ENCODE results near the gene SPG7. TPM values are rescaled to one million over a fixed set of nuclear protein-coding genes. Genes with fewer than 3 reads are reported as not detected.

Gene SPG7
- total RNA-seq, 1 experiment from 2014 or later = 141 TPM

DNA sequence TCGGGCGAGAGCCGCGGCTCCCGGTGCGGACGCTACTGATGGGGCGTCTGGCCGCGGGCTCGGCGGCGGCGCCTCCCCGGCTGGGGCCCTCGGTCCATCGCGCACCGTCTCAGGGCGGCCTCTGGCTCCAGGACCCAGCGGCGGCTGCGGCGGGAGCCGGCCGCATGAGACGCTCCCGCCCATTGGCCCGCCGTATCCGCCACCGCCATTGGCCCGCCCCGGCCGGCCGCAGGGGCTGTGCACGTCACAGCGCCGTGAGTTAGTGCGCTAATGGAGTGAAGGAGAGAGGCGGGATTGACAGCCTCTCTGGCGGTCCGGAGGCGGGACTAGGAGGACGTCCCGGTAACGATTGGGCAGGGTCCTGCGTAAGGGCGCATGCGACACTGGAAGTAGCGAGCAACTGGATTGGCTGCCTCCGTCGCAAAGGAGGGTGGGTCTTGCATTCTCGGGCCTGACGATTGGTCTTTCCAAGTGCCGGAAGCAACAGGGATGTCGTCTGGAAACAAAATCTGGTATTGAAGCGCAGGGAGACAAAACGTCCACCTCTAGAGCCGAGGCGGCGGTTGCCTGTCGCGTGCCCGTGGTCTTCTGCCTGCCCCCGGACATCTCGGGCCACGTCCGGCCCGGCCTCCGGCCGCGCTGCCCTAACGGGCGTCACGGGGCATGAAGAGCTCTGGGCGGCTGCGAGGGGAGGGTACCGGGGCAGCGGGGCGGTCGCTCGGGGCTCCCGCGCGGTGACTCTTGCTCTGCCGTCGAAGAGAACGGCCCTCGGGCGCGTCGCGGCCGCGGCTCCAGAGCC, 17.6 kb upstream of the SPG7 start, which contains the start of gene ANKRD11 (continued):
- TF ChIP-seq, protein P1, sequence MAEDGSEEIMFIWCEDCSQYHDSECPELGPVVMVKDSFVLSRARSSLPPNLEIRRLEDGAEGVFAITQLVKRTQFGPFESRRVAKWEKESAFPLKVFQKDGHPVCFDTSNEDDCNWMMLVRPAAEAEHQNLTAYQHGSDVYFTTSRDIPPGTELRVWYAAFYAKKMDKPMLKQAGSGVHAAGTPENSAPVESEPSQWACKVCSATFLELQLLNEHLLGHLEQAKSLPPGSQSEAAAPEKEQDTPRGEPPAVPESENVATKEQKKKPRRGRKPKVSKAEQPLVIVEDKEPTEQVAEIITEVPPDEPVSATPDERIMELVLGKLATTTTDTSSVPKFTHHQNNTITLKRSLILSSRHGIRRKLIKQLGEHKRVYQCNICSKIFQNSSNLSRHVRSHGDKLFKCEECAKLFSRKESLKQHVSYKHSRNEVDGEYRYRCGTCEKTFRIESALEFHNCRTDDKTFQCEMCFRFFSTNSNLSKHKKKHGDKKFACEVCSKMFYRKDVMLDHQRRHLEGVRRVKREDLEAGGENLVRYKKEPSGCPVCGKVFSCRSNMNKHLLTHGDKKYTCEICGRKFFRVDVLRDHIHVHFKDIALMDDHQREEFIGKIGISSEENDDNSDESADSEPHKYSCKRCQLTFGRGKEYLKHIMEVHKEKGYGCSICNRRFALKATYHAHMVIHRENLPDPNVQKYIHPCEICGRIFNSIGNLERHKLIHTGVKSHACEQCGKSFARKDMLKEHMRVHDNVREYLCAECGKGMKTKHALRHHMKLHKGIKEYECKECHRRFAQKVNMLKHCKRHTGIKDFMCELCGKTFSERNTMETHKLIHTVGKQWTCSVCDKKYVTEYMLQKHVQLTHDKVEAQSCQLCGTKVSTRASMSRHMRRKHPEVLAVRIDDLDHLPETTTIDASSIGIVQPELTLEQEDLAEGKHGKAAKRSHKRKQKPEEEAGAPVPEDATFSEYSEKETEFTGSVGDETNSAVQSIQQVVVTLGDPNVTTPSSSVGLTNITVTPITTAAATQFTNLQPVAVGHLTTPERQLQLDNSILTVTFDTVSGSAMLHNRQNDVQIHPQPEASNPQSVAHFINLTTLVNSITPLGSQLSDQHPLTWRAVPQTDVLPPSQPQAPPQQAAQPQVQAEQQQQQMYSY (CRISPR knock-in tag; IDR thresholded peaks at IDR 0.05) = no peak
- TF ChIP-seq, protein P2, sequence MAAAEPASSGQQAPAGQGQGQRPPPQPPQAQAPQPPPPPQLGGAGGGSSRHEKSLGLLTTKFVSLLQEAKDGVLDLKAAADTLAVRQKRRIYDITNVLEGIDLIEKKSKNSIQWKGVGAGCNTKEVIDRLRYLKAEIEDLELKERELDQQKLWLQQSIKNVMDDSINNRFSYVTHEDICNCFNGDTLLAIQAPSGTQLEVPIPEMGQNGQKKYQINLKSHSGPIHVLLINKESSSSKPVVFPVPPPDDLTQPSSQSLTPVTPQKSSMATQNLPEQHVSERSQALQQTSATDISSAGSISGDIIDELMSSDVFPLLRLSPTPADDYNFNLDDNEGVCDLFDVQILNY (CRISPR knock-in tag; IDR thresholded peaks at IDR 0.05) = peak; percentile 74; the same call in 1 of the 2 replicates
- no peak for TF ChIP-seq OVOL2 (CRISPR knock-in tag; IDR thresholded peaks at IDR 0.05; ENCODE audit: borderline replicate concordance)
- TF ChIP-seq ESRRA (CRISPR knock-in tag; IDR thresholded peaks at IDR 0.05; ENCODE audit: borderline replicate concordance) = no peak
- peak; percentile 15; the same call in 1 of the 2 replicates for TF ChIP-seq FOXP1 (CRISPR knock-in tag; IDR thresholded peaks at IDR 0.05; ENCODE audit: borderline replicate concordance)
- no peak for TF ChIP-seq HMGA2 (CRISPR knock-in tag; IDR thresholded peaks at IDR 0.05)
- TF ChIP-seq EMX1 (CRISPR knock-in tag; IDR thresholded peaks at IDR 0.05) = no peak
- TF ChIP-seq, protein P3, sequence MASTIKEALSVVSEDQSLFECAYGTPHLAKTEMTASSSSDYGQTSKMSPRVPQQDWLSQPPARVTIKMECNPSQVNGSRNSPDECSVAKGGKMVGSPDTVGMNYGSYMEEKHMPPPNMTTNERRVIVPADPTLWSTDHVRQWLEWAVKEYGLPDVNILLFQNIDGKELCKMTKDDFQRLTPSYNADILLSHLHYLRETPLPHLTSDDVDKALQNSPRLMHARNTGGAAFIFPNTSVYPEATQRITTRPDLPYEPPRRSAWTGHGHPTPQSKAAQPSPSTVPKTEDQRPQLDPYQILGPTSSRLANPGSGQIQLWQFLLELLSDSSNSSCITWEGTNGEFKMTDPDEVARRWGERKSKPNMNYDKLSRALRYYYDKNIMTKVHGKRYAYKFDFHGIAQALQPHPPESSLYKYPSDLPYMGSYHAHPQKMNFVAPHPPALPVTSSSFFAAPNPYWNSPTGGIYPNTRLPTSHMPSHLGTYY (CRISPR knock-in tag; IDR thresholded peaks at IDR 0.05) = no peak
- no peak for TF ChIP-seq TEAD4 (CRISPR knock-in tag; IDR thresholded peaks at IDR 0.05)
- no peak for TF ChIP-seq MXD4 (CRISPR knock-in tag; IDR thresholded peaks at IDR 0.05; ENCODE audit: borderline replicate concordance)
- TF ChIP-seq MYBL2 (CRISPR knock-in tag; IDR thresholded peaks at IDR 0.05) = no peak
- no peak for TF ChIP-seq PRRX2 (CRISPR knock-in tag; IDR thresholded peaks at IDR 0.05)
- TF ChIP-seq, protein P4, sequence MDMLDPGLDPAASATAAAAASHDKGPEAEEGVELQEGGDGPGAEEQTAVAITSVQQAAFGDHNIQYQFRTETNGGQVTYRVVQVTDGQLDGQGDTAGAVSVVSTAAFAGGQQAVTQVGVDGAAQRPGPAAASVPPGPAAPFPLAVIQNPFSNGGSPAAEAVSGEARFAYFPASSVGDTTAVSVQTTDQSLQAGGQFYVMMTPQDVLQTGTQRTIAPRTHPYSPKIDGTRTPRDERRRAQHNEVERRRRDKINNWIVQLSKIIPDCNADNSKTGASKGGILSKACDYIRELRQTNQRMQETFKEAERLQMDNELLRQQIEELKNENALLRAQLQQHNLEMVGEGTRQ (CRISPR knock-in tag; IDR thresholded peaks at IDR 0.05) = peak; percentile 43; the same call in 1 of the 2 replicates
- TF ChIP-seq ZNF219 (CRISPR knock-in tag; IDR thresholded peaks at IDR 0.05; ENCODE audit: borderline replicate concordance) = no peak
- TF ChIP-seq, protein P5, sequence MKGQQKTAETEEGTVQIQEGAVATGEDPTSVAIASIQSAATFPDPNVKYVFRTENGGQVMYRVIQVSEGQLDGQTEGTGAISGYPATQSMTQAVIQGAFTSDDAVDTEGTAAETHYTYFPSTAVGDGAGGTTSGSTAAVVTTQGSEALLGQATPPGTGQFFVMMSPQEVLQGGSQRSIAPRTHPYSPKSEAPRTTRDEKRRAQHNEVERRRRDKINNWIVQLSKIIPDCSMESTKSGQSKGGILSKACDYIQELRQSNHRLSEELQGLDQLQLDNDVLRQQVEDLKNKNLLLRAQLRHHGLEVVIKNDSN (CRISPR knock-in tag; IDR thresholded peaks at IDR 0.05) = no peak
- TF ChIP-seq TCF7 (CRISPR knock-in tag; IDR thresholded peaks at IDR 0.05; ENCODE audit: low read depth) = no peak
- no peak for TF ChIP-seq ZBTB21 (CRISPR knock-in tag; IDR thresholded peaks at IDR 0.05; ENCODE audit: borderline replicate concordance)
- TF ChIP-seq ZNF232 (CRISPR knock-in tag; IDR thresholded peaks at IDR 0.05) = no peak
- TF ChIP-seq, protein P6, sequence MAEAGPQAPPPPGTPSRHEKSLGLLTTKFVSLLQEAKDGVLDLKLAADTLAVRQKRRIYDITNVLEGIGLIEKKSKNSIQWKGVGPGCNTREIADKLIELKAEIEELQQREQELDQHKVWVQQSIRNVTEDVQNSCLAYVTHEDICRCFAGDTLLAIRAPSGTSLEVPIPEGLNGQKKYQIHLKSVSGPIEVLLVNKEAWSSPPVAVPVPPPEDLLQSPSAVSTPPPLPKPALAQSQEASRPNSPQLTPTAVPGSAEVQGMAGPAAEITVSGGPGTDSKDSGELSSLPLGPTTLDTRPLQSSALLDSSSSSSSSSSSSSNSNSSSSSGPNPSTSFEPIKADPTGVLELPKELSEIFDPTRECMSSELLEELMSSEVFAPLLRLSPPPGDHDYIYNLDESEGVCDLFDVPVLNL (CRISPR knock-in tag; IDR thresholded peaks at IDR 0.05; ENCODE audit: borderline replicate concordance, low read depth) = no peak
- TF ChIP-seq, protein P7, sequence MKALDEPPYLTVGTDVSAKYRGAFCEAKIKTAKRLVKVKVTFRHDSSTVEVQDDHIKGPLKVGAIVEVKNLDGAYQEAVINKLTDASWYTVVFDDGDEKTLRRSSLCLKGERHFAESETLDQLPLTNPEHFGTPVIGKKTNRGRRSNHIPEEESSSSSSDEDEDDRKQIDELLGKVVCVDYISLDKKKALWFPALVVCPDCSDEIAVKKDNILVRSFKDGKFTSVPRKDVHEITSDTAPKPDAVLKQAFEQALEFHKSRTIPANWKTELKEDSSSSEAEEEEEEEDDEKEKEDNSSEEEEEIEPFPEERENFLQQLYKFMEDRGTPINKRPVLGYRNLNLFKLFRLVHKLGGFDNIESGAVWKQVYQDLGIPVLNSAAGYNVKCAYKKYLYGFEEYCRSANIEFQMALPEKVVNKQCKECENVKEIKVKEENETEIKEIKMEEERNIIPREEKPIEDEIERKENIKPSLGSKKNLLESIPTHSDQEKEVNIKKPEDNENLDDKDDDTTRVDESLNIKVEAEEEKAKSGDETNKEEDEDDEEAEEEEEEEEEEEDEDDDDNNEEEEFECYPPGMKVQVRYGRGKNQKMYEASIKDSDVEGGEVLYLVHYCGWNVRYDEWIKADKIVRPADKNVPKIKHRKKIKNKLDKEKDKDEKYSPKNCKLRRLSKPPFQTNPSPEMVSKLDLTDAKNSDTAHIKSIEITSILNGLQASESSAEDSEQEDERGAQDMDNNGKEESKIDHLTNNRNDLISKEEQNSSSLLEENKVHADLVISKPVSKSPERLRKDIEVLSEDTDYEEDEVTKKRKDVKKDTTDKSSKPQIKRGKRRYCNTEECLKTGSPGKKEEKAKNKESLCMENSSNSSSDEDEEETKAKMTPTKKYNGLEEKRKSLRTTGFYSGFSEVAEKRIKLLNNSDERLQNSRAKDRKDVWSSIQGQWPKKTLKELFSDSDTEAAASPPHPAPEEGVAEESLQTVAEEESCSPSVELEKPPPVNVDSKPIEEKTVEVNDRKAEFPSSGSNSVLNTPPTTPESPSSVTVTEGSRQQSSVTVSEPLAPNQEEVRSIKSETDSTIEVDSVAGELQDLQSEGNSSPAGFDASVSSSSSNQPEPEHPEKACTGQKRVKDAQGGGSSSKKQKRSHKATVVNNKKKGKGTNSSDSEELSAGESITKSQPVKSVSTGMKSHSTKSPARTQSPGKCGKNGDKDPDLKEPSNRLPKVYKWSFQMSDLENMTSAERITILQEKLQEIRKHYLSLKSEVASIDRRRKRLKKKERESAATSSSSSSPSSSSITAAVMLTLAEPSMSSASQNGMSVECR (CRISPR knock-in tag; IDR thresholded peaks at IDR 0.05; ENCODE audit: borderline replicate concordance) = 0 out of 2 replicates have a peak, but pooled peaks have one; percentile 14
- no peak for TF ChIP-seq SMAD3 (CRISPR knock-in tag; IDR thresholded peaks at IDR 0.05; ENCODE audit: borderline replicate concordance)
- no peak for TF ChIP-seq SOX15 (CRISPR knock-in tag; IDR thresholded peaks at IDR 0.05)
- TF ChIP-seq NR1H2 (CRISPR knock-in tag; IDR thresholded peaks at IDR 0.05) = no peak
- no peak for TF ChIP-seq ATF1 (CRISPR knock-in tag; IDR thresholded peaks at IDR 0.05)
- TF ChIP-seq RELA (CRISPR knock-in tag; IDR thresholded peaks at IDR 0.05; ENCODE audit: borderline replicate concordance) = no peak
- peak; percentile 73; the same call in 1 of the 2 replicates for TF ChIP-seq SP1 (CRISPR knock-in tag; conservative IDR thresholded peaks at IDR 0.05)

Data from WTC11 (cell line).